ENCODE measurements around the gene KDM1A. TPM values are rescaled to one million over a fixed set of nuclear protein-coding genes. Genes with fewer than 3 reads are reported as not detected.

KDM1A gene
- total RNA-seq, 8 experiments from 2014 or later, result 64.1 to 405 (median 158) TPM

DNA sequence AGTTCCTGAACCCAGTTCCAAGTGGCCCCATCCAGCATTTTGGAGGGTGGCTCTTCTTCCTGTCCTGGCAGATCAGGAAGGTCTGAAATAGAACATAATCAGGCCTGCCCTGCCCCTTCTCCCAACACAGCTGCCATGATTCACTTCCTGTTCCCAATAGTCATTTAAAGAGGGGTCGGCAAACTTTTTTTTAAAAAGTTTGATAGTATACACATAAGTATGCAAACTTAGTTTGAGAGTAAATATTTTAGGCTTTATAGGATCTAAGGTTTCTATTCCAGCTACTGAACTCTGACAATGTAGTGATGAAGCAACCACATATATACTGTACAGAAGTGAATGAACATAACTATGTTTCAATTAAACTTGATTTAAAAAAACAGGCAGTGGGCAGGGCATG lies 83.0 kb downstream of the KDM1A start:
- ATAC-seq (replicated peaks in 6 of 8), result peak in 3 of 8 experiments; percentile 31 to 57 (median 32)
- 0 to 100% (median 38%) methylated on average over 1 of the region's 1 CpG; no CpG with 5 or more reads in 4 of the 10 experiments for WGBS, 10 experiments
- peaks cover 16 to 18% of the 10 kb centered on the region in 2 donors for H3K4me1 ChIP-seq (replicated peaks in 1 of 2)
- in situ Hi-C loops (cut with MboI; ENCODE audit: low pct_unique_long_range_greater_than_20kb in 2 of 9, low sequenced_read_pairs in 9 of 9, unreplicated experiment in 9 of 9), result no loop called here
- no peak overlapping the region for H3K4me3 ChIP-seq
- no peak overlapping the region for H3K27ac ChIP-seq

- ATAC-seq (replicated peaks in 6 of 8), result no peak
- 43 to 96% (median 89%) methylated on average over 1 to 10 of the region's 10 CpGs for whole genome bisulfite sequencing, 10 experiments
- Histone ChIP-seq H3K27ac (no peak overlapping the region), H3K4me1 (replicated peaks in 1 of 2) (peaks cover 16 to 18% of the 10 kb centered on the region in 2 donors), H3K4me3 (no peak overlapping the region)
- in situ Hi-C loops (cut with MboI; ENCODE audit: low pct_unique_long_range_greater_than_20kb in 2 of 9, low sequenced_read_pairs in 9 of 9, unreplicated experiment in 9 of 9), result no loop called here
These were observed 84.0 kb downstream of the KDM1A start for GRCh38 chr1:23103001-23103889.

DNA sequence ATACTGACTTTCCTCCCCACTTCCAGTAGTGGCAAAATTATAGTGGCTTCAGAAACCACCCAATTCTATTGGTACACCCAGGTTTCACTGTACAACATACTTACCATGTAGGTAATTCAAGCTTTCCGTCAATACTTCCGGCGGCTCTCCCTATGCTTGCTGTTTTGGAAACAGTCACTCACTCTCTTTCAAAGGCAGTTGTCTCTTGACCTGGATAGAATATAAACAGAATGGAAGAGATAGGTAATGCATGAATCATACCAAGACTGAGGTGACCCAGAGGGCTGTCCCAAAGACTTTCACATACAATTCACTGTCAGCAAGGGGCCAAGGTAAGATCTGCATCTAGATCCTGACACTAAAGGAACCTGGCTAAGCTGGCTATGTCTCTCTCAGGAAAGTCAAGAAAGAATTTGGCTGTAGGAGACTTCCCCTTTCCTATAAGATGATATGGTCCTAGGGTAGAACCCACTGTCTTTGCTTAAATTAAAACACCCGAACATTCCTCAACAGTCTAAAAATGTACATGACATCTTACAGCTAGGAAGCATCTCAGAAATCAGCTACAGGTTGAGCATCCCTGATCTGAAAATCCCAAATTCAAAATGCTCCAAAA lies 89.8 kb downstream of the KDM1A start:
- Histone ChIP-seq H3K27ac (no peak overlapping the region), H3K4me3 (no peak overlapping the region), H3K4me1 (replicated peaks in 1 of 2) (peaks cover under 1 to 4% of the 10 kb centered on the region in 2 donors)
- ATAC-seq (replicated peaks in 6 of 8), result no peak
- WGBS, 10 experiments, result 92 to 100% (median 100%) methylated on average over 1 to 4 of the region's 4 CpGs; no CpG with 5 or more reads in 2 of the 10 experiments
- in situ Hi-C loops (cut with MboI; ENCODE audit: low pct_unique_long_range_greater_than_20kb in 2 of 9, low sequenced_read_pairs in 9 of 9, unreplicated experiment in 9 of 9), result no loop called here

DNA sequence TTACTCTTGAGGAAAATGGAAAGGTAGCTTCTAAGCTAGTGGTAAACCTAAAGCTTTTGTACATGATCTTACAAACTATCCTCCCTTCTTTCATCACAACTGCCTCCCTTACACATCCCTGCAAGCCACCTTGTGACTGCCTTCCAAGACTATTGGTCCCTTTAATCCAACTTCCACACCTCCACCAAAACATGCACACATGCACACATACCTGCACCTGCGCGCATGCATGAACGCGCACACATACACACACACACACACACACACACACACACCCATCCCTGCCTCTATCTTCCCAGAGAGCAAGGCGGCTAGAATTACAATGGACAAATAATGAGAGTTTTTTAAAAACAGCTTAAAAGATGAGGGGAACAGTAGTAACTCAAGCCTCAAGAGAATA lies 91.1 kb downstream of the KDM1A start:
- H3K27ac ChIP-seq, result no peak overlapping the region

DNA sequence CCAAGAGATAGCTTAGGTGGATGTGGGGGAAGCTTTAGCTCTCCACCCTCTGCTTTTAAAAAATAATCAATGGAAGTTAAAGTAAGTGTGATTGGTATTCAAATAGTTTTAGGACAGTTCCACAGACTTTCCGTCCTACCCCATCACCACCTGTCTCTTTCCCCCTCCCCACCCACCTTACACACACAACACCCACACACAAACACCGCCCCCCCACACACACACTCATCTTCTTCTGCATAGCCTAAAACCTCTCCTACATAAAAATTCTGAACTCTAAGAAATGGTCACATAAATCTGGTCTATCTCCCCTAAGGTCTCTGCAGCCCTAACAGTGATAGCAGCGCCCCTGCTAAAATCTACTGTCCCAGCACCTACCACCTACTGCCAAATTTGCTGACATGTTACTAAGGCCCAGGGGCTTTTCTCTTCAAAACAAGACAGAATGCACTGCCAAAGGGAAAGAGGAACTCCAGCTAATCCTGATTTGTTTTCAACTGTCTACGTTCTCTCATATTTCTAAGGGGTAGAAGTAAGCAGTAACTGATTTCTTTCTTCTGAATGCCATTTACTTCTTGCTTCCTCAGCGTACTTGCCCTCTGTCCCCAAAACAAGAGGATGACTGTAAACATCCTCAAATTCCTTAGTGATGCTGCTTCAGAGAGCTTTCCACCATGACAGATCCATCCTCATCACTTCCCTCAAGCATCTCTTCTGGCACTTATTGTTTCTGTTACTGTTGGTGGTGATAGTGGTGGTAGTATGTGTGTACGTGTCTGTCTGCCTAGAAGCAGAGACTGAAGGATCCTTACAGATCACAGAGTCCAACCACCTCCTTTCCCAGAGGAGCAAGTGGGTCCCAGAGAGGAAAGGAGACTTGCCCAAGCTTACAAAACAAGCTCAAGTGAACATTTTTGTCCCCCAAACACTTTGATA lies 92.6 kb downstream of the KDM1A start:
- 23 to 100% (median 84%) methylated on average over 1 to 4 of the region's 6 CpGs; no CpG with 5 or more reads in 3 of the 10 experiments for WGBS, 10 experiments
- ATAC-seq (replicated peaks in 6 of 8), result no peak

More for the DNA sequence above, 91.1 kb downstream of the KDM1A start:
- Histone ChIP-seq H3K4me1 (replicated peaks in 1 of 2) (peaks cover 6 to 8% of the 10 kb centered on the region in 2 donors), H3K4me3 (no peak overlapping the region)
- no peak for ATAC-seq (replicated peaks in 6 of 8)
- in situ Hi-C loops (cut with MboI; ENCODE audit: low pct_unique_long_range_greater_than_20kb in 2 of 9, low sequenced_read_pairs in 9 of 9, unreplicated experiment in 9 of 9), result no loop called here
- WGBS, 10 experiments, result 70 to 100% (median 99%) methylated on average over 1 to 5 of the region's 5 CpGs; no CpG with 5 or more reads in 2 of the 10 experiments

GRCh38 chr1:23114424-23115079 lies 95.3 kb downstream of the KDM1A start:
- 32 to 100% (median 85%) methylated on average over 1 to 6 of the region's 6 CpGs; no CpG with 5 or more reads in 1 of the 10 experiments for WGBS, 10 experiments
- H3K4me1 ChIP-seq (replicated peaks in 1 of 2), result peaks cover 11% of the 10 kb centered on the region in 2 donors
- no peak for ATAC-seq (replicated peaks in 6 of 8)
- no peak overlapping the region for H3K27ac ChIP-seq
- H3K4me3 ChIP-seq, result no peak overlapping the region
- in situ Hi-C loops (cut with MboI; ENCODE audit: low pct_unique_long_range_greater_than_20kb in 2 of 9, low sequenced_read_pairs in 9 of 9, unreplicated experiment in 9 of 9), result no loop called here

More for the DNA sequence above, 92.6 kb downstream of the KDM1A start:
- in situ Hi-C loops (cut with MboI; ENCODE audit: low pct_unique_long_range_greater_than_20kb in 2 of 9, low sequenced_read_pairs in 9 of 9, unreplicated experiment in 9 of 9), result no loop called here
- no peak overlapping the region for H3K27ac ChIP-seq
- H3K4me3 ChIP-seq, result no peak overlapping the region
- peaks cover 11% of the 10 kb centered on the region in 2 donors for H3K4me1 ChIP-seq (replicated peaks in 1 of 2)

DNA sequence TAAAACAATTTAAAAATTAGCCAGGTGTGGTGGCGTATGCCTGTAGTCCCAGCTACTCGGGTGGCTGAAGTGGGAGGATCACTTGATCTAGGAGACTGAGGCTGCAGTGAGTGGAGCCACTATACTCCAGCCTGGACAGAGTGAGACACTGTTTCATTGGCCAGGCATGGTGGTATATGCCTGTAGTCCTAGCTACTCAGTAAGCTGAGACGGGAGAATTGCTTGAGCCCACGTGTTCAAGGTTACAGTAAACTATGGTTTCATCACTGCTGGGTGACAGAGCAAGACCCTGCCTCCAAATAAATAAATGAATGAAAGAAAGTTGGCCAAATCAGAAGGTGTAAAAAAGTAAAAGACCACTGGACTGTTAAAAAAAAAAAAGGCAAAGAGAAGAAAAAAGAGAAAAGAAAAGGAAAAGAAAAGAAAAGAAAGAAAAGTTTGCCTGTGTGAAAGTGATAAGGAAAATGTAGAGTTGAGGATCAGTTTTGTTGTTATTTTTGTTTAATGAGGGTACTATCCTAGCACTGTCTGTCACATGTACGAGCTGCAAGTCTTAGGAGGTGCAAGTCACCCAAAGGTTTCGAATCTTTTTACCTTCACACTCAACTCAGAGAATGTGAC lies 97.1 kb downstream of the KDM1A start:
- no peak overlapping the region for H3K4me3 ChIP-seq
- H3K4me1 ChIP-seq (replicated peaks in 1 of 2), result peaks cover 11% of the 10 kb centered on the region in 2 donors
- WGBS, 10 experiments, result 47 to 100% (median 83%) methylated on average over 2 to 5 of the region's 6 CpGs
- no peak for ATAC-seq (replicated peaks in 6 of 8)
- in situ Hi-C loops (cut with MboI; ENCODE audit: low pct_unique_long_range_greater_than_20kb in 2 of 9, low sequenced_read_pairs in 9 of 9, unreplicated experiment in 9 of 9), result no loop called here
- no peak overlapping the region for H3K27ac ChIP-seq

- 32 to 100% (median 83%) methylated on average over 1 to 2 of the region's 2 CpGs; no CpG with 5 or more reads in 1 of the 10 experiments for WGBS, 10 experiments
- in situ Hi-C loops (cut with MboI; ENCODE audit: low pct_unique_long_range_greater_than_20kb in 2 of 9, low sequenced_read_pairs in 9 of 9, unreplicated experiment in 9 of 9), result no loop called here
- ATAC-seq (replicated peaks in 6 of 8), result peak in 2 of 8 experiments; percentile 35 to 50
These were observed 97.8 kb downstream of the KDM1A start for GRCh38 chr1:23116921-23117699.

DNA sequence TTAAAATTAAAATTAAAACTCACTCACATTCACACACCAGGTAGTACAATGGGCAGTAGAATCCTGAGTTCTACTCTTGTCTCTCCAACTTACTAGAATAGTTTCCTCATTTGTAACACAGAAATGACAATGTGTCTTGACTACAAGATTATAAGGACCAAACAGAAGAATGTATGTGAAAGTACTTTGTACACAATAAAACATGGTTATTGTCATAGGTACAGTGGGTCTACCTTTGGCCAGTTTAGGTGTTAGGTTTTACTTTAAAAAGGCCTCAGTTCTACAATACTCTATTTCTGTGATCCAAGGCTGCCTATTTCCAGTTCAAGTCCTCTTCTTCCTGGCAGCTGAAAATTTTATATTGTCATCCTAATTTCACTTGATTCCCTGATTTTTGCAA lies 99.1 kb downstream of the KDM1A start:
- H3K4me3 ChIP-seq, result no peak overlapping the region
- peaks cover 11 to 14% of the 10 kb centered on the region in 2 donors for H3K4me1 ChIP-seq (replicated peaks in 1 of 2)
- ATAC-seq (replicated peaks in 6 of 8), result no peak
- no peak overlapping the region for H3K27ac ChIP-seq
- in situ Hi-C loops (cut with MboI; ENCODE audit: low pct_unique_long_range_greater_than_20kb in 2 of 9, low sequenced_read_pairs in 9 of 9, unreplicated experiment in 9 of 9), result no loop called here

More at GRCh38 chr1:23116921-23117699, 97.8 kb downstream of the KDM1A start:
- peaks cover 11% of the 10 kb centered on the region in 2 donors for H3K4me1 ChIP-seq (replicated peaks in 1 of 2)
- no peak overlapping the region for H3K4me3 ChIP-seq
- no peak overlapping the region for H3K27ac ChIP-seq

DNA sequence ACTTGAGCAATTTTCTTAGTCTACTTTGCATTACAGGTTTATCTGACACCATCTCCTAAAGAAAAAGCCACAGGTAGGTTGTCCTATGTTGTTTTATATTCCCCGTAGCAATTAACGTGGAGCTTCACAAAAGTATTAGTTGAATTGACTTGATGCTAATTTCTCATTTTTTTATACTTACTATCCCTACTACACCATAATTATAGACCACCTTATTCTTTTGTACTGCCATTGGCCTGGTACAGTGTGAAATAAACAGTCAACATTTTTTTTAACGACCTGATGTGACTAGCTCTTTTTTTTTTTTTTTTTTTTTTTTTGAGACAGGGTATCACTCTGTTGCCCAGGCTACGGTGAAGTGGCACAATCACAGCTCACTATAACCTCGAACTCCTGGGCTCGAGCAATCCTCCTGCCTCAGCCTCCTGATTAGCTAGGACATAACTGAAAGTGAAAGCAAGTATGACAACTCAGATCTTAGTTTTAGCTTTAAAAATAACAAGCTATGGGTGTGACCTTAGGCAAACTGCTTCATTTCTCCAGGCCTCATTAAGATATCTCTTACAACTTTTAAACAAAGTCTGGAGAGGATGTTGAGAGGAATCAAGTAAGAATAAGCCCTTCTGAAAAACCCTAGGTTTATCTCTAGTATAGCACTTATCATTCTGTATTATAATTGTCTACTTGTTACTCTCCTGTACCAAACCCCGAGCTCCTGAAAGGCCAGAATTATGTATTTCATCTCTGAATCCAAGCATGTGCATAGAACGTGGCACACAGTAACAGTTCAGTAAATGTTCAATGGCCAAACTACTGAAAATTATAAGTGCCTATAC lies 99.9 kb downstream of the KDM1A start:
- in situ Hi-C loops (cut with MboI; ENCODE audit: low pct_unique_long_range_greater_than_20kb in 2 of 9, low sequenced_read_pairs in 9 of 9, unreplicated experiment in 9 of 9), result no loop called here
- WGBS, 10 experiments, result 57 to 100% (median 91%) methylated on average over 3 to 8 of the region's 8 CpGs
- Histone ChIP-seq H3K27ac (no peak overlapping the region), H3K4me3 (no peak overlapping the region), H3K4me1 (replicated peaks in 1 of 2) (peaks cover 6 to 11% of the 10 kb centered on the region in 2 donors)
- peak in 2 of 8 experiments; percentile 82 to 84 for ATAC-seq (replicated peaks in 6 of 8)

DNA sequence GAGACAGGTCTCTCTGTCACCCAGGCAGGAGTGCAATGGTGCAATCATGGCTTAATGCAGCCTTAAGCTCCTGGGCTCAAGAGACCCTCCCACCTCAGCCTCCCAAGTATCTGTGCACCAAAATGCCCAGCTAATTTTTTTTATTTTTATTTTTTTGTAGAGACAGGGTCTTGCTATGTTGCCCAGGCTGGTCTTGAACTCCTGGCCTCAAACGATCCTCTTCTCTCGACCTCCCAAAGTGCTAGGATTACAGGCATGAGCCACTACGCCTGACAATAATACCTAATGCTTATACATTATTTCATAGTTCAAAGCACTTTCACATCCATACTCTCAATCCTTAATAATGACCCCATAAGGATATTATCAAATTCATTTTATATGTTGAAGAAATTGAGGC lies 101.1 kb downstream of the KDM1A start:
- 83 to 100% (median 94%) methylated on average over 2 to 3 of the region's 3 CpGs; no CpG with 5 or more reads in 1 of the 10 experiments for WGBS, 10 experiments
- Histone ChIP-seq H3K4me3 (no peak overlapping the region), H3K27ac (no peak overlapping the region), H3K4me1 (replicated peaks in 1 of 2) (peaks cover 5 to 6% of the 10 kb centered on the region in 2 donors)
- ATAC-seq (replicated peaks in 6 of 8), result no peak
- in situ Hi-C loops (cut with MboI; ENCODE audit: low pct_unique_long_range_greater_than_20kb in 2 of 9, low sequenced_read_pairs in 9 of 9, unreplicated experiment in 9 of 9), result no loop called here

Data from motor neuron (in vitro differentiated cells).